ENCODE measurements around the gene CTNS. TPM values are rescaled to one million over a fixed set of nuclear protein-coding genes. Genes with fewer than 3 reads are reported as not detected.
A peak's percentile ranks its signal among the peaks of the same experiment; 100 is the strongest.
"Not testable (repeated sequence)": the region's sequence is repeated elsewhere in the genome, so short reads cannot be mapped to it uniquely, and the experiment has no call there.

CTNS gene
- total RNA-seq, 1 donor from 2014 or later = 11.5 TPM

DNA sequence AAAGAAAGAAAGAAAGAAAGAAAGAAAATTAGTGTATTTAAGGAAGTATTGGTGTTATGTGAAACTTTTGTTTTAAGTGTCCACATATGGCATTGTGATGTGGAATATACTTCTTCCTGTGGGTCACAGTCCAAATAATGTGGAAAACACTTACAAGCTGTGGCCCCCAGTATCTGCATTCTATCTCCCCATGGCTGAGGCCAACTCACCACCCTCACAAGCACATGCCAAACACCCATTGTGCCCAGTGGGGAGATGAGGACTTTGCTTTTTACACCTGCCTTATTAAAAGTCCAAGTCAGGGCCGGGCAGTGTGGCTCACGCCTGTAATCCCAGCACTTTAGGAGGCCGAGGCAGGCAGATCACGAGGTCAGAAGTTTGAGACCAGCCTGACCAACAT lies 63.4 kb downstream of the CTNS start:
- peaks cover 0 to 4% (median 3%) of the 10 kb centered on the region in 3 donors for H3K36me3 ChIP-seq (ENCODE audit: control insufficient read depth in 3 of 3, insufficient read depth in 3 of 3, low read length in 3 of 3)
- H3K27me3 ChIP-seq (ENCODE audit: control insufficient read depth in 3 of 3, insufficient read depth in 3 of 3, low read length in 3 of 3) = peaks cover 0 to 5% (median under 1%) of the 10 kb centered on the region in 3 donors
- no peak overlapping the region for H3K9ac ChIP-seq (ENCODE audit: low read depth in 1 of 3, low read length in 3 of 3)
- H3K9me3 ChIP-seq (ENCODE audit: control insufficient read depth in 3 of 3, low read length in 3 of 3) = no peaks in the 10 kb centered on the region
- peaks cover 3 to 9% (median 4%) of the 10 kb centered on the region in 3 donors for H3K4me1 ChIP-seq (ENCODE audit: control insufficient read depth in 3 of 3, insufficient read depth in 3 of 3, low read length in 3 of 3)
- H3K4me3 ChIP-seq (ENCODE audit: low read length in 3 of 3) = no peak overlapping the region
- no peak overlapping the region for H3K27ac ChIP-seq (ENCODE audit: low read depth, low read length)

DNA sequence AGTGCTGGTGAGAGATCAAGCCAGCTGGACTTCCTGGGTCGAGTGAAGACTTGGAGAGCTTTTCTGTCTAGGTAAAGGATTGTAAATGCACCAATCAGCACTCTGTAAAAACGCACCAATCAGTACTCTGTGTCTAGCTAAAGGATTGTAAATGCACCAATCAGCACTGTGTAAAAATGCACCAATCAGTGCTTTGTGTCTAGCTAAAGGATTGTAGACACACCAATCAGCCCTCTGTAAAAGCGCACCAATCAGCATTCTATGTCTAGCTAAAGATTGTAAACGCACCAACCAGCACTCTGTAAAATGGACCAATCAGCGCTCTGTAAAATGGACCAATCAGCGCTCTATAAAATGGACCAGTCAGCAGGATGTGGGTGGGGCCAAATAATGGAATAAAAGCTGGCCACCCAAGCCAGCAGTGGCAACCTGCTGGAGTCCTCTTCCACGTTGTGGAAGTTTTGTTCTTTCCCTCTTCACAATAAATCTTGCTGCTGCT lies 65.5 kb downstream of the CTNS start:
- H3K27me3 ChIP-seq (ENCODE audit: control insufficient read depth in 3 of 3, insufficient read depth in 3 of 3, low read length in 3 of 3); H3K9me3 ChIP-seq (ENCODE audit: control insufficient read depth in 3 of 3, low read length in 3 of 3); H3K4me3 ChIP-seq (ENCODE audit: low read length in 3 of 3); H3K36me3 ChIP-seq (ENCODE audit: control insufficient read depth in 3 of 3, insufficient read depth in 3 of 3, low read length in 3 of 3); H3K4me1 ChIP-seq (ENCODE audit: control insufficient read depth in 3 of 3, insufficient read depth in 3 of 3, low read length in 3 of 3); H3K27ac ChIP-seq (ENCODE audit: low read depth, low read length); H3K9ac ChIP-seq (ENCODE audit: low read depth in 1 of 3, low read length in 3 of 3): not testable (repeated sequence)

DNA sequence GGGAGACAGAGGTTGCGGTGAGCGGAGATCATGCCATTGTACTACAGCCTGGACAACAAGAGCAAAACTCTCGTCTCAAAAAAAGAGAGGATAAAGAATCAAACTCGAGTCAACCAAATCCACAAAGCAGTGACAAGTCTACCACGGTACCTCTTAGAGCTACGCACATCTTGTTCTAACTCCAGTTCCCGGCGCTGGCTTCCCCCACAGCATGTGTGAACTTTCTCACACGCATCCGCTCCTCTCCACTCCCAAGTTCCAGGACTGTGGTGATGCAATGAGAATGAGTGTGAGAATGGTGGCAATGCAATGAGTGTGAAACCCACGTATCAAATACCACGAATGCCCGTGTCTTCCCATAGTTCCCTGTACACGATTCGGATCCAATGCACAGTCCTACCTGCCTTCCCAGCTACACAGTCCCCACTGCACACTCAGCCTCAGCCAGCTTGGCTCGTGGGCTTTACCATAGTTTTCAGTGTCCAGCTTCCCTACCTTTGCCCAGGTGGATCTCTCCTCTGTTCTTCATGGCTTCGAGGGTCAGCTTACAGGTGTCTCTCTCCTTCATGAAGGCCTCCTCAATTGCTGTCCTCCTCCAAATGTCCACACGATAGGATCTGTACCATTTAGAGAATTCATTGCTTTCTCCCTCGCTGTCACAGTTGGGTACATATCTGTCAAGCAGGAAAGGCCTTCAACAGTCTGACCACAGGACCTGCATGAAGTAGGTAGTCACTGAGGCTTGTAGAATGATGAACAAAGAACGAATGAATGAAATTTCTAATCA lies 68.6 kb downstream of the CTNS start:
- Histone ChIP-seq H3K9ac (ENCODE audit: low read depth in 1 of 3, low read length in 3 of 3) (peak overlapping the region in 2 of 3 donors; percentile 33 to 52), H3K9me3 (ENCODE audit: control insufficient read depth in 3 of 3, low read length in 3 of 3) (no peaks in the 10 kb centered on the region), H3K4me3 (ENCODE audit: low read length in 3 of 3) (peak overlapping the region in 1 of 3 donors; percentile 13), H3K27ac (ENCODE audit: low read depth, low read length) (no peak overlapping the region), H3K27me3 (ENCODE audit: control insufficient read depth in 3 of 3, insufficient read depth in 3 of 3, low read length in 3 of 3) (no peaks in the 10 kb centered on the region), H3K36me3 (ENCODE audit: control insufficient read depth in 3 of 3, insufficient read depth in 3 of 3, low read length in 3 of 3) (peaks cover 0 to 2% (median 0%) of the 10 kb centered on the region in 3 donors), H3K4me1 (ENCODE audit: control insufficient read depth in 3 of 3, insufficient read depth in 3 of 3, low read length in 3 of 3) (no peaks in the 10 kb centered on the region)

DNA sequence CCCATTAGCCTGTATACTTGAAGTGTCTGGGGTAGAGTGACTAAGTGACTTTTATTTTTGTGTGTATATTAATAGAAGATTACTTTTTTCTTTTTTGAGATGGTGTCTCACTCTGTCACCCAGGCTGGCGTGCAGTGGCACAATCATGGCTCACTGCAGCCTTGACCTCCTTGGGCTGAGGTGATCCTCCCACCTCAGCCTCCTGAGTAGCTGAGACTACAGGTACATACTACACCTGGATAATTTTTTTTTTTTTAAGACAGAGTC lies 69.1 kb downstream of the CTNS start:
- not testable (repeated sequence) for H3K27ac ChIP-seq (ENCODE audit: low read depth, low read length); H3K9ac ChIP-seq (ENCODE audit: low read depth in 1 of 3, low read length in 3 of 3)

DNA sequence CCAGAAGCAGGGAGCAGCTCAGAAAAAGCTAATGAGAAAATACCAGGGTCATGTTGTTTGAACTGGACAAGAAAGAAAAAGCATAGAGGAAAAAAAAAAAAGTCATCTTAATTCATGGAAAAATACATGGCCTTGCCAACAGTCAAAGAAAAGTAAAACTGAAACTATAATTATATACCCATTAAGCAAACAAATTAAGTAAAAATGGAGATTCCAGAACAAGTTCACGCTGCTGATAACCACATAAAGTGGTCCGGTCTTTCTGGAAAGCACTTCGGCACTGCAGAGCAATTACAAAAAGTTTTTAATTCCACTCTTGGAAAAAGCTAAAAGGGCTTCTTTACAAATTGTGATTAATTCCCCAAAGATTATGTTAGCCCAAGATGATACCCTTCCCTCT lies 71.8 kb downstream of the CTNS start:
- Histone ChIP-seq H3K9ac (ENCODE audit: low read depth in 1 of 3, low read length in 3 of 3) (no peak overlapping the region), H3K4me3 (ENCODE audit: low read length in 3 of 3) (no peak overlapping the region), H3K36me3 (ENCODE audit: control insufficient read depth in 3 of 3, insufficient read depth in 3 of 3, low read length in 3 of 3) (peaks cover 4 to 9% (median 6%) of the 10 kb centered on the region in 3 donors), H3K9me3 (ENCODE audit: control insufficient read depth in 3 of 3, low read length in 3 of 3) (no peaks in the 10 kb centered on the region), H3K4me1 (ENCODE audit: control insufficient read depth in 3 of 3, insufficient read depth in 3 of 3, low read length in 3 of 3) (no peaks in the 10 kb centered on the region), H3K27ac (ENCODE audit: low read depth, low read length) (no peak overlapping the region), H3K27me3 (ENCODE audit: control insufficient read depth in 3 of 3, insufficient read depth in 3 of 3, low read length in 3 of 3) (no peaks in the 10 kb centered on the region)

More for the DNA sequence above, 69.1 kb downstream of the CTNS start:
- H3K4me3 ChIP-seq (ENCODE audit: low read length in 3 of 3); H3K9me3 ChIP-seq (ENCODE audit: control insufficient read depth in 3 of 3, low read length in 3 of 3); H3K27me3 ChIP-seq (ENCODE audit: control insufficient read depth in 3 of 3, insufficient read depth in 3 of 3, low read length in 3 of 3); H3K4me1 ChIP-seq (ENCODE audit: control insufficient read depth in 3 of 3, insufficient read depth in 3 of 3, low read length in 3 of 3); H3K36me3 ChIP-seq (ENCODE audit: control insufficient read depth in 3 of 3, insufficient read depth in 3 of 3, low read length in 3 of 3): not testable (repeated sequence)

DNA sequence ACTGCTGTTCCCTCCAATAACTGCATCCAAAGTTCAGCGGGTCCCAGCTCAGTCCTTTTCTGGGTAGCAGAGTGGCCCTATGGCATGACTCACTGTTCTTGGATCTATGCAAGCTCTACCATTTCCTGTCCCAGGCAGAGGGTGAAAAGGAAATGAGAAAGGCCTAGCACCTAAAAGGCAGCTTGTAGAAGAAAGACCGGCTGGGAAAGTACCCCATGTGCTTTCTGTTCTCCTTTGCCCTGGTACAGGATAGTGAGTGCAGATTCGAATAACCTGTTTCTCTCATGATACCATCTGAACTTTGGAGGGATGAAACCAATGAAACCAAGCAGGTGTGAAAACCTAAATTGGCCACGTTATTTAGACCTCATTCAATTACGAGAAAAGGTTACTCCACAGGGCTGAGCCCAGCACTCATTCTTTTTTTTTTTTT lies 74.4 kb downstream of the CTNS start:
- Histone ChIP-seq H3K36me3 (ENCODE audit: control insufficient read depth in 3 of 3, insufficient read depth in 3 of 3, low read length in 3 of 3) (peaks cover 17 to 23% (median 18%) of the 10 kb centered on the region in 3 donors), H3K4me1 (ENCODE audit: control insufficient read depth in 3 of 3, insufficient read depth in 3 of 3, low read length in 3 of 3) (no peaks in the 10 kb centered on the region), H3K27me3 (ENCODE audit: control insufficient read depth in 3 of 3, insufficient read depth in 3 of 3, low read length in 3 of 3) (no peaks in the 10 kb centered on the region), H3K4me3 (ENCODE audit: low read length in 3 of 3) (no peak overlapping the region), H3K27ac (ENCODE audit: low read depth, low read length) (no peak overlapping the region), H3K9ac (ENCODE audit: low read depth in 1 of 3, low read length in 3 of 3) (no peak overlapping the region), H3K9me3 (ENCODE audit: control insufficient read depth in 3 of 3, low read length in 3 of 3) (no peaks in the 10 kb centered on the region)

Other genes with a start within 250 kb of the CTNS start
- gene OR1E1, start 238.3 kb upstream of the CTNS start, total RNA-seq = not detected
- gene OR3A3, start 225.4 kb upstream of the CTNS start, total RNA-seq = not detected
- gene OR1E2, start 202.9 kb upstream of the CTNS start, total RNA-seq = not detected
- gene SPATA22, start 164.9 kb upstream of the CTNS start, total RNA-seq = 2.1 TPM
- gene ASPA, start 160.8 kb upstream of the CTNS start, total RNA-seq = 1.6 TPM
- 0.52 TPM for gene TRPV3, start 78.9 kb upstream of the CTNS start, total RNA-seq
- gene TRPV1, start 27.3 kb upstream of the CTNS start, total RNA-seq = 2.6 TPM
- 6.8 TPM for gene SHPK, start 510 bp upstream of the CTNS start, total RNA-seq
- 31.3 TPM for gene TAX1BP3, start 31.8 kb downstream of the CTNS start, total RNA-seq
- 14.6 TPM for gene EMC6, start 32.1 kb downstream of the CTNS start, total RNA-seq
- 13.0 TPM for gene P2RX5, start 59.4 kb downstream of the CTNS start, total RNA-seq
- gene HASPIN, start 87.1 kb downstream of the CTNS start, total RNA-seq = 2.6 TPM
- 16.7 TPM for gene ITGAE, start 164.4 kb downstream of the CTNS start, total RNA-seq
- gene NCBP3, start 209.5 kb downstream of the CTNS start, total RNA-seq = 17.2 TPM